OCI-LY7 (cell line): ENCODE measurements around the gene ALKBH3. TPM values are rescaled to one million over a fixed set of nuclear protein-coding genes. Genes with fewer than 3 reads are reported as not detected.

Experiments
- BruUV-seq: library from RNA; stranded (reverse); fragments of 400-500 nt; replicated peaks from 2 replicates; lab custom pipeline; 2021; lab: Mats Ljungman, UMichigan
- CTCF ChIA-PET: fragments of 300-600 bp; sonication (Branson Sonifier 250); formaldehyde crosslinking; loops from one replicate; lab custom pipeline; 2022; ENCODE audit warnings: antibody characterized with exemption; ENCODE audit not compliant: unreplicated experiment; lab: Charles Lee
- POLR2A ChIA-PET: fragments of 300-600 bp; sonication (Branson Sonifier 250); formaldehyde crosslinking; loops from one replicate; lab custom pipeline; 2022; ENCODE audit warnings: antibody characterized with exemption; lab: Charles Lee
- DNase-seq: peaks from one replicate; pipeline ENCODE4 v3.0.0-alpha.2; 2015; ENCODE audit warnings: low spot score
- H2AFZ ChIP-seq: fragments of 200-600 bp; sonication (generic), shearing (Covaris generic); 2 replicates; pipeline ENCODE4 v1.6.1; 2014; ENCODE audit warnings: mild to moderate bottlenecking, antibody characterized with exemption, low read length, moderate library complexity
- H3K27ac ChIP-seq: fragments of 200-600 bp; sonication (generic); 2 replicates; pipeline ENCODE4 v1.5.1; 2014; ENCODE audit warnings: mixed run types, low read depth, mild to moderate bottlenecking, moderate library complexity, low read length, inconsistent platforms; ENCODE audit not compliant: poor library complexity, severe bottlenecking
- H3K36me3 ChIP-seq: fragments of 200-600 bp; sonication (generic); 2 replicates; pipeline ENCODE4 v1.6.1; 2014; ENCODE audit warnings: mild to moderate bottlenecking, antibody characterized with exemption, low read length, moderate library complexity, mixed read lengths; ENCODE audit not compliant: insufficient read depth
- H3K4me1 ChIP-seq: fragments of 200-600 bp; sonication (generic); 2 replicates; pipeline ENCODE4 v1.5.1; 2014; ENCODE audit warnings: mild to moderate bottlenecking, low read length; ENCODE audit not compliant: insufficient read depth, poor library complexity, severe bottlenecking
- H3K4me2 ChIP-seq: fragments of 200-600 bp; sonication (generic); 2 replicates; pipeline ENCODE4 v1.6.1; 2014; ENCODE audit warnings: mild to moderate bottlenecking, low read length
- H3K4me3 ChIP-seq: fragments of 200-600 bp; sonication (generic); 2 replicates; pipeline ENCODE4 v1.5.1; 2014; ENCODE audit warnings: mild to moderate bottlenecking, low read depth, low read length; ENCODE audit not compliant: poor library complexity, severe bottlenecking
- H3K79me2 ChIP-seq: fragments of 200-600 bp; sonication (generic); 2 replicates; pipeline ENCODE4 v1.6.1; 2016; ENCODE audit warnings: low read depth, mild to moderate bottlenecking, low read length, moderate library complexity, mixed read lengths; ENCODE audit not compliant: insufficient read depth
- H3K9me2 ChIP-seq: fragments of 200-600 bp; sonication (generic); 2 replicates; pipeline ENCODE4 v1.6.1; 2016; ENCODE audit warnings: mild to moderate bottlenecking, low read length, mixed read lengths; ENCODE audit not compliant: insufficient read depth
- H3K9me3 ChIP-seq: fragments of 200-600 bp; sonication (generic); 2 replicates; pipeline ENCODE4 v1.6.1; 2014; ENCODE audit warnings: mild to moderate bottlenecking, mixed run types, low read length, mixed read lengths
- H4K20me1 ChIP-seq: fragments of 200-600 bp; sonication (generic); 2 replicates; pipeline ENCODE4 v1.6.1; 2014; ENCODE audit warnings: mild to moderate bottlenecking, antibody characterized with exemption, low read length, moderate library complexity, mixed read lengths; ENCODE audit not compliant: insufficient read depth
- CTCF ChIP-seq: fragments of 200-600 bp; sonication (generic); conservative IDR thresholded peaks from 2 replicates; pipeline ENCODE4 v1.5.1; 2014; ENCODE audit warnings: mild to moderate bottlenecking, antibody characterized with exemption, low read length, moderate library complexity, mixed read lengths
- EZH2phosphoT487 ChIP-seq: fragments of 200-600 bp; sonication (generic); IDR thresholded peaks from 2 replicates; pipeline ENCODE4 v1.6.1; 2018; ENCODE audit warnings: low read depth, borderline replicate concordance, mild to moderate bottlenecking, mixed run types, antibody characterized with exemption, low read length, moderate library complexity, mixed read lengths
- intact Hi-C: fragments of 100-400 bp; cut with micrococcal nuclease; formaldehyde crosslinking; loops from one replicate; pipeline ENCODE4 v1.10.0; 2022; ENCODE audit not compliant: unreplicated experiment
- total RNA-seq, 2 experiments: library from RNA; depleted of rRNA in 1 of 2; stranded (reverse); fragments of >200 nt in 1 of 2; shearing (Covaris generic) in 1 of 2; gene quantifications; 2 replicates each; pipeline ENCODE4 v1.2.3, GENCODE V29; 2014 to 2022

ALKBH3 gene
- total RNA-seq, 2 experiments from 2014 or later = not detected

- Histone ChIP-seq H2AFZ (no peak overlapping the region), H3K9me3 (no peaks in the 10 kb centered on the region), H3K4me2 (no peak overlapping the region), H3K36me3 (no peaks in the 10 kb centered on the region), H3K79me2 (no peaks in the 10 kb centered on the region), H4K20me1 (no peaks in the 10 kb centered on the region), H3K4me3 (no peak overlapping the region), H3K4me1 (no peaks in the 10 kb centered on the region), H3K9me2 (no peaks in the 10 kb centered on the region), H3K27ac (no peak overlapping the region)
- TF ChIP-seq CTCF = no peak
- TF ChIP-seq EZH2phosphoT487 = no peak
- POLR2A ChIA-PET = no interaction called here
- DNase-seq = no peak
- CTCF ChIA-PET = no interaction called here
- intact Hi-C loops = no loop called here
- no TSS peak for BruUV-seq
Measured at GRCh38 chr11:43924112-43924855, 43.7 kb downstream of the ALKBH3 start.

GRCh38 chr11:43925063-43925931 lies 44.7 kb downstream of the ALKBH3 start:
- H3K4me2 ChIP-seq = no peak overlapping the region
- H3K9me3 ChIP-seq = no peaks in the 10 kb centered on the region
- H3K4me1 ChIP-seq = no peaks in the 10 kb centered on the region
- no peaks in the 10 kb centered on the region for H3K9me2 ChIP-seq
- H2AFZ ChIP-seq = no peak overlapping the region
- H4K20me1 ChIP-seq = no peaks in the 10 kb centered on the region
- POLR2A ChIA-PET = no interaction called here
- intact Hi-C loops = no loop called here
- H3K79me2 ChIP-seq = no peaks in the 10 kb centered on the region
- TF ChIP-seq EZH2phosphoT487 = no peak
- TF ChIP-seq CTCF = no peak
- no peak overlapping the region for H3K4me3 ChIP-seq
- no TSS peak for BruUV-seq
- no peaks in the 10 kb centered on the region for H3K36me3 ChIP-seq
- no peak overlapping the region for H3K27ac ChIP-seq
- no peak for DNase-seq
- CTCF ChIA-PET = no interaction called here
